B cell (primary cell): ENCODE data around the gene IMPA2.

Experiments
- EZH2 ChIP-seq: IDR thresholded peaks from 2 replicates; pipeline ENCODE4 v1.6.1; 2012; ENCODE audit warnings: borderline replicate concordance, low read depth, mild to moderate bottlenecking, moderate library complexity, low read length; ENCODE audit not compliant: insufficient read depth, poor library complexity, severe bottlenecking
- TF ChIP-seq, protein P1 (sequence below): fragments of 200-600 bp; IDR thresholded peaks from one replicate; pipeline ENCODE4 v1.8.0; 2022; ENCODE audit warnings: antibody characterized with exemption, mild to moderate bottlenecking

DNA sequence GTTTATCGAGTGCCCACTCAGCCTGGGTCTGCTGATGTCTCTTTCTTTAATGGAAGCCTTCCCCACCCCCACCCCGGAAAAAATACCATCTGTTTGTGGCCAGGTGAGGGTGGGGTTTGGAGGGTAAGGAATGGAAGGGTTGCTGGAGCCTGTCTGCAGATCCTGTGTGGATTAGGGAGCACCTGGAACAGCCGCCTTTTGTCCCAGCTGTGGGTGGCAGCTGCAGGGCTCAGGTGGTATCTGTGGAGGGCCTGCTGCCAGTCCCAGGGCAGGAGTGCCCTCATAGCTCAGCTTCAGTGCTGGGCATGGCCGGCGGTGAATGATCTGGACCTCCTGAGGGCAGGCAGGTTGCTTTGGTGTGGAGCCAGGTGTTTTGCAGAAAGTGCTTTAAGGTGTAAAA lies 45.3 kb downstream of the IMPA2 start:
- TF ChIP-seq, protein P1, sequence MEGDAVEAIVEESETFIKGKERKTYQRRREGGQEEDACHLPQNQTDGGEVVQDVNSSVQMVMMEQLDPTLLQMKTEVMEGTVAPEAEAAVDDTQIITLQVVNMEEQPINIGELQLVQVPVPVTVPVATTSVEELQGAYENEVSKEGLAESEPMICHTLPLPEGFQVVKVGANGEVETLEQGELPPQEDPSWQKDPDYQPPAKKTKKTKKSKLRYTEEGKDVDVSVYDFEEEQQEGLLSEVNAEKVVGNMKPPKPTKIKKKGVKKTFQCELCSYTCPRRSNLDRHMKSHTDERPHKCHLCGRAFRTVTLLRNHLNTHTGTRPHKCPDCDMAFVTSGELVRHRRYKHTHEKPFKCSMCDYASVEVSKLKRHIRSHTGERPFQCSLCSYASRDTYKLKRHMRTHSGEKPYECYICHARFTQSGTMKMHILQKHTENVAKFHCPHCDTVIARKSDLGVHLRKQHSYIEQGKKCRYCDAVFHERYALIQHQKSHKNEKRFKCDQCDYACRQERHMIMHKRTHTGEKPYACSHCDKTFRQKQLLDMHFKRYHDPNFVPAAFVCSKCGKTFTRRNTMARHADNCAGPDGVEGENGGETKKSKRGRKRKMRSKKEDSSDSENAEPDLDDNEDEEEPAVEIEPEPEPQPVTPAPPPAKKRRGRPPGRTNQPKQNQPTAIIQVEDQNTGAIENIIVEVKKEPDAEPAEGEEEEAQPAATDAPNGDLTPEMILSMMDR: no peak
- TF ChIP-seq EZH2: no peak
